ENCODE measurements around the gene MOB3A.

The MOB3A gene

DNA sequence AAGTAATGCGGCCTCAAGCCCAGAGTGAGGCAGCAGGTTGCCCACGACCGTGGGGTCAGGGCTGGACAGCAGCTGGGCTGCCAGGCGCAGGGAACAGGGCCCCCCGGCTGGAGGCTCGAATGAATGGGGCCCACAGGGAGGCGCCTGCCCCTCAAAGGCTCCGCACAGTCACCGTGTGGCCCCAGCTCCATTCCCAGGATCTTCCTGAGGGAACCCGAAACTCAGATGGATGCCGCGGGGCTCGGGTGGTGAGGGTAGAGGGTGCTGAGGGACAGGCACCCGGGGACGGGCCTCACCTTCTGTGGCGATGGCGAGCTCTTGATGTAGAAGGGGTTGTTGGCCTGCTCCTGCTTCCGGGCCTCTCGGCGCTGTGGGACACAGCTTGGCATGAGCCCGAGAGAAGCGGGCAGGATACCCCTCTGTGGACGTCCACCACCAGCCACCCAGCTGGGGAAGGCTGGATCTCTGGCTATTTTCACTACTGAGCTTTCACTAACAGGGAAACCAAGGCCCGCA lies 19.8 kb upstream of the MOB3A start (continued):
- TF ChIP-seq, protein P1, sequence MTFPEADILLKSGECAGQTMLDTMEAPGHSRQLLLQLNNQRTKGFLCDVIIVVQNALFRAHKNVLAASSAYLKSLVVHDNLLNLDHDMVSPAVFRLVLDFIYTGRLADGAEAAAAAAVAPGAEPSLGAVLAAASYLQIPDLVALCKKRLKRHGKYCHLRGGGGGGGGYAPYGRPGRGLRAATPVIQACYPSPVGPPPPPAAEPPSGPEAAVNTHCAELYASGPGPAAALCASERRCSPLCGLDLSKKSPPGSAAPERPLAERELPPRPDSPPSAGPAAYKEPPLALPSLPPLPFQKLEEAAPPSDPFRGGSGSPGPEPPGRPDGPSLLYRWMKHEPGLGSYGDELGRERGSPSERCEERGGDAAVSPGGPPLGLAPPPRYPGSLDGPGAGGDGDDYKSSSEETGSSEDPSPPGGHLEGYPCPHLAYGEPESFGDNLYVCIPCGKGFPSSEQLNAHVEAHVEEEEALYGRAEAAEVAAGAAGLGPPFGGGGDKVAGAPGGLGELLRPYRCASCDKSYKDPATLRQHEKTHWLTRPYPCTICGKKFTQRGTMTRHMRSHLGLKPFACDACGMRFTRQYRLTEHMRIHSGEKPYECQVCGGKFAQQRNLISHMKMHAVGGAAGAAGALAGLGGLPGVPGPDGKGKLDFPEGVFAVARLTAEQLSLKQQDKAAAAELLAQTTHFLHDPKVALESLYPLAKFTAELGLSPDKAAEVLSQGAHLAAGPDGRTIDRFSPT (tag by site-specific recombination; IDR thresholded peaks at IDR 0.05): 0 out of 2 replicates have a peak, but pooled peaks have one; percentile 30

DNA sequence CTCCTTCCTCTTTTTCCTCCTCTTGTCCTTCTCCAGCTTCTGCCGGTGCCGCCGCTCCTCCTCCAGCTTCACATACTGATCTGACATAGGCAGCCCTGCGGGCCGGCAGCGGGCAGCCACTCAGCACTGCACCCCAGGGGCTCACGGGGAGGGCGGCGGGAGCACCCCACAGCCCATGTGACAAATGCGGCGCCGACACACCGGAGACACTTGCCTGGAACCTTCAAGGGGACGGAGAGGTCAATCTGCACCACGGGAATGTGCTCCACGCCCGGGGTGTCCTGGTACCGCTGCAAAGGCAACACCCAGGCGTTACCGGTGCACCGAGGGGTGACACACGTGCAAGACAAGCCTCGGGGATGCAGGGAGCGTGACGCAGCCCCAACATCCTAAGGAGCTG lies 19.2 kb upstream of the MOB3A start:
- H3K36me3 ChIP-seq (ENCODE audit: control insufficient read depth in 2 of 2, insufficient read depth in 1 of 2, low read length in 2 of 2): peaks cover 9 to 96% of the 10 kb centered on the region in 2 experiments; a peak in 2 of 3 replicates
- H3K9me3 ChIP-seq (ENCODE audit: control insufficient read depth, insufficient read depth, low read depth, low read length): no peaks in the 10 kb centered on the region
- no peak overlapping the region for H3K4me3 ChIP-seq (ENCODE audit: low read depth, low read length)
- ChIA-PET POLR2A (no interaction called here), CTCF (no interaction called here)
- TF ChIP-seq ZNF132 (tag by site-specific recombination; IDR thresholded peaks at IDR 0.05; ENCODE audit: borderline replicate concordance): no peak
- no peak for TF ChIP-seq ZNF785 (tag by site-specific recombination; IDR thresholded peaks at IDR 0.05)
- no peak for TF ChIP-seq ZNF202 (tag by site-specific recombination; IDR thresholded peaks at IDR 0.05; ENCODE audit: borderline replicate concordance)
- no peak for TF ChIP-seq ZNF624 (tag by site-specific recombination; IDR thresholded peaks at IDR 0.05)
- TF ChIP-seq ZNF266 (tag by site-specific recombination; IDR thresholded peaks at IDR 0.05; ENCODE audit: low read depth): no peak
- TF ChIP-seq TRIM28 (IDR thresholded peaks at IDR 0.05; ENCODE audit: borderline replicate concordance, low read length): no peak
- TF ChIP-seq TCF7L2 (IDR thresholded peaks at IDR 0.05; ENCODE audit: borderline replicate concordance, low read depth, low read length): no peak
- TF ChIP-seq PRDM1 (tag by site-specific recombination; IDR thresholded peaks at IDR 0.05): no peak
- no peak for TF ChIP-seq ZBTB1 (tag by site-specific recombination; IDR thresholded peaks at IDR 0.05)
- no peak for TF ChIP-seq IKZF3 (tag by site-specific recombination; IDR thresholded peaks at IDR 0.05)
- TF ChIP-seq, protein P2, sequence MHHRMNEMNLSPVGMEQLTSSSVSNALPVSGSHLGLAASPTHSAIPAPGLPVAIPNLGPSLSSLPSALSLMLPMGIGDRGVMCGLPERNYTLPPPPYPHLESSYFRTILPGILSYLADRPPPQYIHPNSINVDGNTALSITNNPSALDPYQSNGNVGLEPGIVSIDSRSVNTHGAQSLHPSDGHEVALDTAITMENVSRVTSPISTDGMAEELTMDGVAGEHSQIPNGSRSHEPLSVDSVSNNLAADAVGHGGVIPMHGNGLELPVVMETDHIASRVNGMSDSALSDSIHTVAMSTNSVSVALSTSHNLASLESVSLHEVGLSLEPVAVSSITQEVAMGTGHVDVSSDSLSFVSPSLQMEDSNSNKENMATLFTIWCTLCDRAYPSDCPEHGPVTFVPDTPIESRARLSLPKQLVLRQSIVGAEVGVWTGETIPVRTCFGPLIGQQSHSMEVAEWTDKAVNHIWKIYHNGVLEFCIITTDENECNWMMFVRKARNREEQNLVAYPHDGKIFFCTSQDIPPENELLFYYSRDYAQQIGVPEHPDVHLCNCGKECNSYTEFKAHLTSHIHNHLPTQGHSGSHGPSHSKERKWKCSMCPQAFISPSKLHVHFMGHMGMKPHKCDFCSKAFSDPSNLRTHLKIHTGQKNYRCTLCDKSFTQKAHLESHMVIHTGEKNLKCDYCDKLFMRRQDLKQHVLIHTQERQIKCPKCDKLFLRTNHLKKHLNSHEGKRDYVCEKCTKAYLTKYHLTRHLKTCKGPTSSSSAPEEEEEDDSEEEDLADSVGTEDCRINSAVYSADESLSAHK (tag by site-specific recombination; IDR thresholded peaks at IDR 0.05): no peak
- no peak for TF ChIP-seq ZNF558 (tag by site-specific recombination; IDR thresholded peaks at IDR 0.05)
- no peak for TF ChIP-seq ZNF549 (tag by site-specific recombination; IDR thresholded peaks at IDR 0.05)
- TF ChIP-seq, protein P3, sequence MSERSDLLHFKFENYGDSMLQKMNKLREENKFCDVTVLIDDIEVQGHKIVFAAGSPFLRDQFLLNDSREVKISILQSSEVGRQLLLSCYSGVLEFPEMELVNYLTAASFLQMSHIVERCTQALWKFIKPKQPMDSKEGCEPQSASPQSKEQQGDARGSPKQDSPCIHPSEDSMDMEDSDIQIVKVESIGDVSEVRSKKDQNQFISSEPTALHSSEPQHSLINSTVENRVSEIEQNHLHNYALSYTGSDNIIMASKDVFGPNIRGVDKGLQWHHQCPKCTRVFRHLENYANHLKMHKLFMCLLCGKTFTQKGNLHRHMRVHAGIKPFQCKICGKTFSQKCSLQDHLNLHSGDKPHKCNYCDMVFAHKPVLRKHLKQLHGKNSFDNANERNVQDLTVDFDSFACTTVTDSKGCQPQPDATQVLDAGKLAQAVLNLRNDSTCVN (tag by site-specific recombination; optimal IDR thresholded peaks at IDR 0.05): no peak
- no peak for TF ChIP-seq ZNF654 (tag by site-specific recombination; IDR thresholded peaks at IDR 0.05; ENCODE audit: low read depth)
- TF ChIP-seq, protein P4, sequence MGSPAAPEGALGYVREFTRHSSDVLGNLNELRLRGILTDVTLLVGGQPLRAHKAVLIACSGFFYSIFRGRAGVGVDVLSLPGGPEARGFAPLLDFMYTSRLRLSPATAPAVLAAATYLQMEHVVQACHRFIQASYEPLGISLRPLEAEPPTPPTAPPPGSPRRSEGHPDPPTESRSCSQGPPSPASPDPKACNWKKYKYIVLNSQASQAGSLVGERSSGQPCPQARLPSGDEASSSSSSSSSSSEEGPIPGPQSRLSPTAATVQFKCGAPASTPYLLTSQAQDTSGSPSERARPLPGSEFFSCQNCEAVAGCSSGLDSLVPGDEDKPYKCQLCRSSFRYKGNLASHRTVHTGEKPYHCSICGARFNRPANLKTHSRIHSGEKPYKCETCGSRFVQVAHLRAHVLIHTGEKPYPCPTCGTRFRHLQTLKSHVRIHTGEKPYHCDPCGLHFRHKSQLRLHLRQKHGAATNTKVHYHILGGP (tag by site-specific recombination; IDR thresholded peaks at IDR 0.05): no peak
- no peak for TF ChIP-seq ZNF426 (tag by site-specific recombination; IDR thresholded peaks at IDR 0.05)
- no peak for TF ChIP-seq ZNF610 (tag by site-specific recombination; IDR thresholded peaks at IDR 0.05; ENCODE audit: borderline replicate concordance)
- TF ChIP-seq, protein P5, sequence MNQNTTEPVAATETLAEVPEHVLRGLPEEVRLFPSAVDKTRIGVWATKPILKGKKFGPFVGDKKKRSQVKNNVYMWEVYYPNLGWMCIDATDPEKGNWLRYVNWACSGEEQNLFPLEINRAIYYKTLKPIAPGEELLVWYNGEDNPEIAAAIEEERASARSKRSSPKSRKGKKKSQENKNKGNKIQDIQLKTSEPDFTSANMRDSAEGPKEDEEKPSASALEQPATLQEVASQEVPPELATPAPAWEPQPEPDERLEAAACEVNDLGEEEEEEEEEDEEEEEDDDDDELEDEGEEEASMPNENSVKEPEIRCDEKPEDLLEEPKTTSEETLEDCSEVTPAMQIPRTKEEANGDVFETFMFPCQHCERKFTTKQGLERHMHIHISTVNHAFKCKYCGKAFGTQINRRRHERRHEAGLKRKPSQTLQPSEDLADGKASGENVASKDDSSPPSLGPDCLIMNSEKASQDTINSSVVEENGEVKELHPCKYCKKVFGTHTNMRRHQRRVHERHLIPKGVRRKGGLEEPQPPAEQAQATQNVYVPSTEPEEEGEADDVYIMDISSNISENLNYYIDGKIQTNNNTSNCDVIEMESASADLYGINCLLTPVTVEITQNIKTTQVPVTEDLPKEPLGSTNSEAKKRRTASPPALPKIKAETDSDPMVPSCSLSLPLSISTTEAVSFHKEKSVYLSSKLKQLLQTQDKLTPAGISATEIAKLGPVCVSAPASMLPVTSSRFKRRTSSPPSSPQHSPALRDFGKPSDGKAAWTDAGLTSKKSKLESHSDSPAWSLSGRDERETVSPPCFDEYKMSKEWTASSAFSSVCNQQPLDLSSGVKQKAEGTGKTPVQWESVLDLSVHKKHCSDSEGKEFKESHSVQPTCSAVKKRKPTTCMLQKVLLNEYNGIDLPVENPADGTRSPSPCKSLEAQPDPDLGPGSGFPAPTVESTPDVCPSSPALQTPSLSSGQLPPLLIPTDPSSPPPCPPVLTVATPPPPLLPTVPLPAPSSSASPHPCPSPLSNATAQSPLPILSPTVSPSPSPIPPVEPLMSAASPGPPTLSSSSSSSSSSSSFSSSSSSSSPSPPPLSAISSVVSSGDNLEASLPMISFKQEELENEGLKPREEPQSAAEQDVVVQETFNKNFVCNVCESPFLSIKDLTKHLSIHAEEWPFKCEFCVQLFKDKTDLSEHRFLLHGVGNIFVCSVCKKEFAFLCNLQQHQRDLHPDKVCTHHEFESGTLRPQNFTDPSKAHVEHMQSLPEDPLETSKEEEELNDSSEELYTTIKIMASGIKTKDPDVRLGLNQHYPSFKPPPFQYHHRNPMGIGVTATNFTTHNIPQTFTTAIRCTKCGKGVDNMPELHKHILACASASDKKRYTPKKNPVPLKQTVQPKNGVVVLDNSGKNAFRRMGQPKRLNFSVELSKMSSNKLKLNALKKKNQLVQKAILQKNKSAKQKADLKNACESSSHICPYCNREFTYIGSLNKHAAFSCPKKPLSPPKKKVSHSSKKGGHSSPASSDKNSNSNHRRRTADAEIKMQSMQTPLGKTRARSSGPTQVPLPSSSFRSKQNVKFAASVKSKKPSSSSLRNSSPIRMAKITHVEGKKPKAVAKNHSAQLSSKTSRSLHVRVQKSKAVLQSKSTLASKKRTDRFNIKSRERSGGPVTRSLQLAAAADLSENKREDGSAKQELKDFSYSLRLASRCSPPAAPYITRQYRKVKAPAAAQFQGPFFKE (tag by site-specific recombination; IDR thresholded peaks at IDR 0.05; ENCODE audit: borderline replicate concordance): no peak
- H3K27ac ChIP-seq (ENCODE audit: extremely low read depth, low read depth, low read length): no peak overlapping the region
- no peaks in the 10 kb centered on the region for H3K4me1 ChIP-seq (ENCODE audit: control insufficient read depth, insufficient read depth, low read length)

Data from HEK293 (cell line).